GM19455 (cell line): ENCODE results near the gene SIRPA.

Experiments
- ATAC-seq: cut with Tn5 transposase; IDR thresholded peaks from one replicate; pipeline ENCODE4 v1.9.1; 2021; ENCODE audit not compliant: unreplicated experiment

Gene SIRPA

DNA sequence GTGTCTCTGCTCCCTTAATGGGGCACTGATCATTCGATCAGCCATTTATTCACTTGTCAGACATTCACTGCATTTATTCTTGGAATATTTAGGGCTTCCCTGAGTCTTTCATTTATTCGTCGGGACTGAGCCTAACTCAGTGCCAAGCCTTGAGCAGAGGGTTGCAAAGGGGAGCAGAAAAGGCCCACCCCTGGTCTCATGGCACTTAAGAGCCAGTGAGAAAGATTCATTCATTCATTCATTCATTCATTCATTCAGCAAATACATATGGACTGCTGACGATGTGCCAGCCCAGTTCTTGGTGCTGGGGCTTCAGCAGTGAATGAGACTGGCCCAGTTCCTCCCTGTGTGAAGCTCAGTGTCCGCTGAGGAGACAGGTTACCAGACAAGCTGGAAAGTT, 36.6 kb downstream of the SIRPA start:
- no peak for ATAC-seq

DNA sequence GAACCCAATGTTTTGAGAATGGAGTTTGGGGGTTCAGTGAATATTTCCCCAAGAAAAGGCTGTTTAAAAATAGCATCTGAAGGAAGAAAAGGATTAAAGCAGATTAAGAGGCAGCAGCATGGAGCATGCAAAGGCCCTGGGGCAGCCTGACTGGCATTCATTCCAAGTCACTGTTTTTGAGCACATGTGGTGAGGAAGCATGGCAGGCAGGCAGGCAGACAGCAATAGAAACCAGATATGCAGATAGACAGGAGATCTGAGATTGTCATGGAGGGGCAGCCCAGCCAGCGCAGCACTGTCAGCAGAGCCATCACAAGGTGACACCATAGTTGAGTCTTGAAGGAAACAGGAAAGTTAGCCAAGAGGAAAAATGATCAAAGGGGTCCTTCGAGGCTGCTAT, 37.8 kb downstream of the SIRPA start:
- ATAC-seq, result no peak

DNA sequence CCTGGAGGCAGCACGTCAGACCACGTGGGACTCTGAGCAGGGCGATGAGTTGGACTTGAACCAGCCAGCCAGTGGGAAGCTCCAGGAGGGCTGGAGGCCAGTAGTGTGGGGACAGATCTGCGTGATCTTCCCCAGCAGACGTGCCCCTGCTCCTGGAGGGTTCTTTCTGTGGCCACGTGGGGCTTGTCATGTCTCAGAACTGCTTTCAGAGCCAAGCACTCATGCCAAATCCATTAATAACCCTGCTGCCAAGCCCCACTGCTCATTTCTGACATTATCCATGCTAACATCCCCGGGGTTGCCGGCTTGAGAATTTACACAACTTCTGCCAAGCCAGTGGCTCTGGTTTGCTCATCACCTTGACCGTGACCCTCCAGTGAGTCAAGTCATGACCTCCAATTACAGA, 38.3 kb downstream of the SIRPA start:
- no peak for ATAC-seq

DNA sequence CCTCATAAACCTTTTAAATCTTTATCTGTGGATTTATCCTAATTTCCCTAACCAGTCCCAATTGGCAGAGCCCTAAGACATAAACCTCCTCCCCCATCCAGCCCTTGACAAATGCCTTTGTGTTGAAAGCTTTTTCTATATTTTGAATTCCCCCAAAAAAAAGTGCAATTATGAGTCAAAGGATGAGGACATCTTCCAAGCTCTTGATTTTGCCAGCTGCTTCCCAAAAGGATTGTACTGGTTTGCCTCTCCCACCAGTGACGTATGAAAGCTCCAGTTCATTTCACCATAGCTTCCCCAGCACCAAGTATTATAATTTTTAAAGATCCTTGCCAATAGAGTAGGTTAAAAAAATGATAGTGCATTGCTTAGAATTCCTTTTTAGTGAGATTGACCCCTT, 38.9 kb downstream of the SIRPA start:
- ATAC-seq, result no peak

DNA sequence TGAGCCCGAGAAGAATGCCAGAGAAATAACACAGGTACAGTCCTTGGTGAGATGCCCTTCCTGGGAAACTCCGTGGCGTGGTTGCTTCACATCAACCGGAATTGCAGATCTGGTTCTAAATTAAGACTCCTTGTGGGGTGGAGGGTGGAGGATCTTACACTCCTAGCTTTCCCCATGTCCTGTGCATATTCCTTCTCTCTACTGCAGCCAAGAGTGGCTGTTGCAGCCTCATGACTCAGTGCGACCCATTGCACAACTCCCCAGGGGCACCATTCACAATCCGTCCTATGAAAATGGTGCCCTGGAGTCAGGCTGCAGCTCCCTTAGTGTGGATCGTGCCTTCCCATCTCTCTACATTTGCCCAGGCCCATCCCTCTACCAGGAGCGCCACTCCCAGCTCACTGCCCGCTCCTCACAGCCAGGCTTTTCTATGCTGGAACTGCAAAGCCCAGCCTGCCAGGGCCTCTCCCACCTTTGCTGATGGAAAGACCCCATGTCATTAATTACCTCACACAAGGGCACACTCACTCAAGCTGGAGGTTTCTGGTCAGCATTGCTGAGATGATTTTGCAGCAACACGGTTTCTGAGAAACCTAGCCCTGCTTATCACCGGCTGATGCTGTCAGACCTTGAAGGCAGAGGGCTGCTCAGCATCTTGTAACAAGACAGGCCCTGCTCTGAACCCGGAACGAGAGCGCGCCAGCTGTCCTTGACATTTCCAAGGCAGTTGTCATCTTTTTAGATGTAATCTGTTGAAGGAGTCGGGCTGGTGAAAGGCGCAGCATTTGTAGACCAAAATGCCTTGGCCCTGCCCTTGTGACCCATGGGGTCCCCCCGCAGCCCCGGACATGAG, 39.7 kb downstream of the SIRPA start:
- no peak for ATAC-seq

DNA sequence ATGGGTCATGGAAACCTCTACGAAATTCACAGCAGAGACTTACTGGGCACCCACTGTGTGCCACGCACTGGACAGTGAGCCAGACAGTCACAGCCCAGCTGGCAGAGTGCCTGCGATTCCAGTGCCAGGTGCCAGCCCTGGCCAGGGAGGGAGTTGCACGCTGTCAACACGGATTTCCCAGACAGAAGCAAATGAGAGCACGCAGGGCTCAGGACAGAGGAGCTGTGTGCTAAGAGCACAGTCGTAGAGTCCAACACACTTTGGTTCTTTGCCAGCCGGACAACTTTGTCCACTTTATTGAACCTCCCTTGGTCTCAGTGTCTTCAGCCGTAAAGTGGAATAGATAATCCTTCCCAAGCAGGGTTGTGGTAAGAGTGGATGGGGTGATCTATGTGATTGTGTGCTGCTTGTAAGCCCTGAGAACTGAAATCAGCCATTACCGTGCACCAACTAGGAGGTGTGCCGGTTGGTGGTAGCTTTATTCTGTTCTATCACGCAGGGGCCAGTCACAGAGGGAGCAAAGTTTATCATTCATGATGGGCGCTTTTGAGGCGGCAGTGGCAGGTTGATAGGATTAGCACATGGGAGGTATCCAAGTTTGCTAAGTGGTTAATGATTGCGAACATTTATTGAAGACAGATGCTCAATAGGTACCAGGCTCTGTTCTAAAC, 40.6 kb downstream of the SIRPA start:
- ATAC-seq, result no peak

DNA sequence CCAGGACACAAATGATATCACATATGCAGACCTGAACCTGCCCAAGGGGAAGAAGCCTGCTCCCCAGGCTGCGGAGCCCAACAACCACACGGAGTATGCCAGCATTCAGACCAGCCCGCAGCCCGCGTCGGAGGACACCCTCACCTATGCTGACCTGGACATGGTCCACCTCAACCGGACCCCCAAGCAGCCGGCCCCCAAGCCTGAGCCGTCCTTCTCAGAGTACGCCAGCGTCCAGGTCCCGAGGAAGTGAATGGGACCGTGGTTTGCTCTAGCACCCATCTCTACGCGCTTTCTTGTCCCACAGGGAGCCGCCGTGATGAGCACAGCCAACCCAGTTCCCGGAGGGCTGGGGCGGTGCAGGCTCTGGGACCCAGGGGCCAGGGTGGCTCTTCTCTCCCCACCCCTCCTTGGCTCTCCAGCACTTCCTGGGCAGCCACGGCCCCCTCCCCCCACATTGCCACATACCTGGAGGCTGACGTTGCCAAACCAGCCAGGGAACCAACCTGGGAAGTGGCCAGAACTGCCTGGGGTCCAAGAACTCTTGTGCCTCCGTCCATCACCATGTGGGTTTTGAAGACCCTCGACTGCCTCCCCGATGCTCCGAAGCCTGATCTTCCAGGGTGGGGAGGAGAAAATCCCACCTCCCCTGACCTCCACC, 42.2 kb downstream of the SIRPA start:
- ATAC-seq, result no peak

DNA sequence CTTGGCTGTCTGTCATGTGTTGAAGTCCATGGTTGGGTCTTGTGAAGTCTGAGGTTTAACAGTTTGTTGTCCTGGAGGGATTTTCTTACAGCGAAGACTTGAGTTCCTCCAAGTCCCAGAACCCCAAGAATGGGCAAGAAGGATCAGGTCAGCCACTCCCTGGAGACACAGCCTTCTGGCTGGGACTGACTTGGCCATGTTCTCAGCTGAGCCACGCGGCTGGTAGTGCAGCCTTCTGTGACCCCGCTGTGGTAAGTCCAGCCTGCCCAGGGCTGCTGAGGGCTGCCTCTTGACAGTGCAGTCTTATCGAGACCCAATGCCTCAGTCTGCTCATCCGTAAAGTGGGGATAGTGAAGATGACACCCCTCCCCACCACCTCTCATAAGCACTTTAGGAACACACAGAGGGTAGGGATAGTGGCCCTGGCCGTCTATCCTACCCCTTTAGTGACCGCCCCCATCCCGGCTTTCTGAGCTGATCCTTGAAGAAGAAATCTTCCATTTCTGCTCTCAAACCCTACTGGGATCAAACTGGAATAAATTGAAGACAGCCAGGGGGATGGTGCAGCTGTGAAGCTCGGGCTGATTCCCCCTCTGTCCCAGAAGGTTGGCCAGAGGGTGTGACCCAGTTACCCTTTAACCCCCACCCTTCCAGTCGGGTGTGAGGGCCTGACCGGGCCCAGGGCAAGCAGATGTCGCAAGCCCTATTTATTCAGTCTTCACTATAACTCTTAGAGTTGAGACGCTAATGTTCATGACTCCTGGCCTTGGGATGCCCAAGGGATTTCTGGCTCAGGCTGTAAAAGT, 43.5 kb downstream of the SIRPA start:
- ATAC-seq, result no peak

DNA sequence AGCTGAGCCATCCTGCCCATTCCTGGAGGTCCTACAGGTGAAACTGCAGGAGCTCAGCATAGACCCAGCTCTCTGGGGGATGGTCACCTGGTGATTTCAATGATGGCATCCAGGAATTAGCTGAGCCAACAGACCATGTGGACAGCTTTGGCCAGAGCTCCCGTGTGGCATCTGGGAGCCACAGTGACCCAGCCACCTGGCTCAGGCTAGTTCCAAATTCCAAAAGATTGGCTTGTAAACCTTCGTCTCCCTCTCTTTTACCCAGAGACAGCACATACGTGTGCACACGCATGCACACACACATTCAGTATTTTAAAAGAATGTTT, 44.0 kb downstream of the SIRPA start:
- no peak for ATAC-seq

DNA sequence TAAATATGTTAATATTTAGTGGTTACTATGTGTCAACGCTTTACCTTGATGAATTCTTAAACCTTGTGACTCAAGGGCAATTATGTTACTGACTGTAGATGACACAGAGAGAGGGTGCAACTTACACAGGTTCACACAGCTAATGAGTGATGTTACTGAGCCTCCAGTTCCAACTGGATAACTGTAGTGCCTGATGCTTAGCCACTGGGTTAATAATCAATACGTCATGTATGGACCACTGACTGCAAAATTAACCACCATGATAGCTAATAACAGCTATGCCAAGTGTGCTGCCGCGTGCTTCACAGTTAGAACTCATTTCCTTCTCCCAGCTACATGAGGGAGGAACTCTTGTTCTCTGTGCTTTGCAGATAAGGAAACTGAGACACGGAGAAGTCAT, 45.4 kb downstream of the SIRPA start:
- no peak for ATAC-seq

DNA sequence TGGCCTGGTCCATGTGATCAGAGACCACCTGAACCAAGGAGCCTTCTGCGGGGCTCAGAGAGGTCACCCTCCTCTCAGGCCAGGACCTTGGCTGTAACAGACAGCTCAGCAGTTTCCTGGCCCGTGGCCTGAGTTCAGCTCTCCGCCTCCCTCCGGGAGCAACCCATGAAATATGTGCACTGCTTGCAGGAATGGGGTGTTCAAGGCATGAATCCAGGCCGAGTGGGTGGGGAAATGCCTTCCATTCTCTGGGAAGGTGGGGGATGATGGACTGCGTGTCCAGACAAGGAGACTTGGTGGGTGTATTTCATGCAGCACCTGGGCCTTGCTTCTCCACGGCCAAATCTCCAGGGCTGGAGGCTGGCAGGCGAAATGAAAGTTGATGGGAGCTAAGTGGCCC, 46.0 kb downstream of the SIRPA start:
- ATAC-seq, result no peak

DNA sequence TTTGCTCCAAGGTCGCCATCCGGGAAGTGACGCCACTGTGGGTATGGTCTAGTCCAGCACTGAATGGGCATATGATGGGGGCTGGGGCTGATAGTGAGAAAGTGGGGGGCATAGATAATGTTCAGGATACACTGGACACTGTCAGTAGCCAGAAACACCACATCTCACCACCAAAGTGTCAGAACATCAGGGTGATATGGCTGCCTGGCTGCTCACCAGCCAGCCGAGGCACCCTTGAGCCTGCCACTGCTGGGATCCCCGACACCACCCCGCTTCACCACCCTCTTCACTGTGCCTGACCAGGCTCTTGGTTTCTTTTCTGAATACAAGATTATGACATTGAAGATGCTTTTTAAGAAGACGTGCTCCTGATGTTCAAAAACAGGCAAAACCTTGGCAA, 46.9 kb downstream of the SIRPA start:
- ATAC-seq, result no peak

DNA sequence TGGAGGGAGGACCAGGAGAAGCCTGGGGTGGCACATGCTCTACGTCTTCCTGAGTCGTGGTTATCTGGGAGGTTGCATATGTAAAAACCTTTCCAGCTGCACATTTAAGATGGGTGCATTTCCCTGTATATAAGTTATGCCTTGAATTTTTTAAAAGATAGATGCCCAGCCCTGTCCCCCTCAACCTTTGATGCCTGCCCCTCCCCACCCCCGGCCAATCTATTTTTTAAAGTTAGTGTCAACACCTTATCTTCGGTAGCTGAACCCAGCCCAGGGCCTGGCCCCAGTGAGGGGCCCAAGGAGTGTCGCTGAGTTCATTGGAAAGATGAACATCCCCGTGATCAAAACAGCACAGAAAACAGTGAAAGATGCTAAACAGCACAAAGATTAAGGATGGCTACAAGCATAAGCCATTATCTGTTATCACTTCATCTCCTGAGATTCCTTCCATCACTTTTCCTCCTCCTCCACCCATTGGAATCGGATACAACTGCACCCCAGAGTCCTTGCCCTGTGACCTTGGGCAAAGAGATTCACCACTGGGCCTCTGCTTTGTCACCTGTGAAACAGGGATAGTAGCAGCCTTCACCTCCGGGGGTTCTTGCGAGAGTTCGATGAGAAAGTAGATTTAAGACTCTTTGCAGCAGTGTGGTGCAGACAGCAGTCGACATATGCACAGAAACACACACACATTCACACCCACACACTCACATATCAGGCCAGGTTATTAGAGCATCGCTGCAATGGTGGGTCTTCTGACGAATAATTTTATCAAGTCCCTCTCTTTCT, 47.5 kb downstream of the SIRPA start:
- ATAC-seq, result no peak

DNA sequence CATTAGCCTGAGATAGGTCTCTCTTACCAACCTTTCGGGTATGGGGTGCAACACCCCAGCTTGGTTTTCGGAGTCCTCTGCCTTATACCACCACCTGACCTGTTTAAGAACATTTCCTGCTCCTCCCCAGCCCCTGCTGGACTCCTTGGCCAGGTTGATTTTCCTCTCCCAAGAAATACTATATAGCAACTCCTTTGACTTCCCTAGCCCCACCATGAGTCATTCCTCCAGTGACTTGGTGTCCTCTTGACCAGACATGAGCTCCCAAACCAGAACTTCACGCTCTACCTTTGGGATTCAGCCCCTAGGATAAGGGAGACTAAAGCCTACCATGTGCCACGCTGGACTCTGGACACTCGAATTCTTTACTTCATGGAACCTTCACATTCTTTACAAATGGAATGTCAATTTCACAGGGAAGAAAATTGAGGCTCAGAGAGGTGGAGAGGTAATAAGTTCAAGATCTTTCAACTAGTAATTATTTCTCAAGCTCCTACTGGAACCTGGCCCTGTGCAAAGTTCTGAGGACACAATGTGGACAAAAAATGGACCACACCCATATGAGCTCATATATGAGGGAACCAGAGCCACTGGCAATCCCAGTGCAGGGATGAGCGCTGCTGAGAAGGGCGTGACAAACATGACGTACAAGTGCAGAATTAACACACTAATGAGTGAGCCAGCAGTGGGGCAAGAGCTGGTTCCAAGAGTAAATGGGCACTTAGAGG, 48.2 kb downstream of the SIRPA start:
- ATAC-seq, result no peak

DNA sequence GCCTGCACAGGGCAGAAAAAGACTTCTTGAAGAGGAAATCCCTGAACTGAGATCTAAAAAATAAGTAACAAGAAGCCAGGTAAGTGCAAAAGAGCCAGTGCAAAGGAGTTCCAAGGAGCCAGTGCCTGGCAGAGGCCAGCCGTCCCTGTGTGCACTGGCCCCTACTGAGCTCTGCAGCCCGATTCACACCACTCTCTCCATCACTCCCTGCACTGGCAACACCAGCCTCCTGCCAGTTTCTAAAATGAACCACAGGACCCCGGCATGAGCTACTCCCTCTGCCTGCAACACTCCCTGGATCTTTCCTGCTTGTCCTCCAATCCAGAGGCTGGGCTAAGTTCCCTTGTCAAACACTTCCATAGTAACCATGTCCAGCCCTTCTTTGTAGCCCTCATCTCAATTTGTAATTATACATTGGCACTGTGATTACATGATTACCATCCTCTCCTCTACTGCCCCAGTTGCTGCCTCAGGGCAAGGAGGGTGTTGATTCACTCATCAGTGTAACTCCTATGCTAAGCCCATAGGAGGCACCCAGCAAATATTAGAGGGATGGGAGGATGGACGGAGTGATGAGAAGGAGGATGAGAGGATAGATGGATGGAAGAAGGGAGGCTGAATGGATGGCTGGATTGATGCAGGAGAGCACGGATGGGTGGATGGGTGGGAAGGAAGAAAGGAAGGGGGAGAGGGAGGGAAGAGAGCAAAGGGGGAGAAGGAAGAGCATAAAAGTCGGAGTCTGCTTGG, 49.3 kb downstream of the SIRPA start:
- no peak for ATAC-seq

DNA sequence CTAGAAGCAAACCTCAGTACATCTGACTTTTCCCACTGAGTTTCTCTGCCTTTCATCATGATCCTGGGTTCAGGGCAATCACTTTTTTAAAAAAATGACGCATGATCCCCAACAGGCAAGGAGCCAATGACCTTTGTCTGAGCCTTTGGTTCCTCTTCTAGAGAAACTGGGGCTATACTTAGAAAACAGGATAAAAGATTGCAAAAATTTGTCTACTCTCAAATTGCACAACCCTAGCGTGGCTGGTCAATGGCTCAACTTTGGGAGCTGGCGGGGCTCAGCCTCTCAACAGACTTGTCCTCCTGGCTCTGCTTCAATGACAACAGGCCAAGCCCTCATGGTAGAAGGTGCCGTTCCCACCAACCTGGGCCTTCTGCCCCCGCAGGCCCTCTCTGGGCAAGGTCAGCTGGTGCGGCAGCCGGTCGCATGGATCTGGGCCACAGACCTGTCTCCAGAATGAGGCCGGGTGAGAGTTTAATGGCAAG, 50.0 kb downstream of the SIRPA start:
- ATAC-seq, result no peak

DNA sequence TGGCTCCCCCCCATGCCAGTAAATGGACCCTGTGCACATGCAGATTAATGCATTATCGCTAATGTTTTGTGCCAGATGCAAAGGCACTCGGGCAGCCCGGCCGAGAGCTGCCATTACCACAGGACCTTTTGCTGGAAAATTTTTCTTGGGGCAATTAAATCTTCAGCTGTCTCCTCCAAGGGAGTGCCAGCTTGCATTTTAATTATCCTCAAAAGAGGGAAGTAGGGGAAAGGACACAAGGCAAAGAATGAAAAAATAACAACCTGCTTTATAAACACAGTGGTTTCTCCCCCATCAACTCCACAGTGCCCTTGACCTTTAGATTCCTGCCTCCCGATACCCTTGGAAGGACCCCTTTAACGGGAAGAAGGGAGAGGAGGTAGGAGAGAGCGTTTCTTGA, 50.5 kb downstream of the SIRPA start:
- no peak for ATAC-seq

DNA sequence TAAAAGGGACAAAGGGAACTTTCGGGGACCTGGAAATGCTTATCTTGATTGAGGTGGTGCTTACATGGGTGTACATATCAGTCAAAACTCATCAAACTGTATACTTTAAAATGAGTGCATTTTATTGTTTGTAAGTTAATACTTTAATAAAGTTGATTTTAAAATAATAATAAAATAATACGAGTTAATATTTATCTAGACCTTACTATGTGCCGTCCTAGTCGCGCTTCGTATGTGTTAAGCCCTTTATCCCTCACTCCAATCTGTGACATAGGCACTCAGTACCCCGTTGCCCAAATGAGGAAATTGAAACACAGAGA, 51.2 kb downstream of the SIRPA start:
- no peak for ATAC-seq

DNA sequence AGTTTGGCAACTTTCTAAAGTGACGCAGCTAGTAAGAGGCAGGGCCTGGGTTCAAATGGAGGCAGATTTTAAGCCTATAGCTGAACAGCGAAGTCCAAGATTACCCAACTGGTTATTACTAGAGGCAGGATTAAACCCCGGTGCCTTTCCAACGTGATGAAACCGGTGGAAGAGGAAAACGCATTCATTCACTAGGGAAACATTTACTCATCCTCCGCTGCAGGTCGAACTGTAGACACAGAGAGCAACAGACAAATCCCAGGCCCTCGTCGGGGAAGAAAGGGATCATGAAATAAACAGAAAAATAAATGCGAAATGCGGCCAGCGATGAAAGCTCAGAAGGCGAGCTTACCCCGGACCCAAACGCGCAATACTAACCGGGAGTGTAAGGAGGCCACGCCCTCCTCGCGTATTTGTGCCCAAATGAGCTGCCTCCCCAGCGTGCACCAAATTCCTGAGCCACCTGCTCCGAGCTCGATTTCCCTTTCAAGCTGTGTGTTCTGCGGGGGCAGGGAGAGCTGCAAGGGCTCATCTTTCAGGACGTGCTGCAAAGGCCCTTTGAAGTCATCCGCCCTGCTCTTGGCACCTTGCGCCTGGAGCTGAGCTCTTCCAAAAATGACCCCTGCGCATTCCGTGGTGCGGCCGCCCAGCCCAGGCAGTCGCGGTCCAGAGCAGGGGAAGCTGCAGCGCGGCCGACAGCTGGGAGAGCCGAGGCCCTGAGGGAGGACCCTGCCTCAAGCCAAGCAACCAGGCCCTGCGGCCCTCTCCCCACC, 51.7 kb downstream of the SIRPA start:
- no peak for ATAC-seq
